HEK293T (cell line): Measurements from ENCODE around the gene TNK1.

Source experiments
- ARNT ChIP-seq: fragments of 450-650 bp; IDR thresholded peaks from 2 replicates; pipeline ENCODE4 v1.6.1; 2017; ENCODE audit warnings: mild to moderate bottlenecking
- BHLHE40 ChIP-seq: fragments of 450-650 bp; IDR thresholded peaks from 2 replicates; pipeline ENCODE4 v1.6.1; 2016; ENCODE audit warnings: mild to moderate bottlenecking, moderate library complexity, borderline replicate concordance
- CTBP1 ChIP-seq: fragments of 450-650 bp; IDR thresholded peaks from 2 replicates; pipeline ENCODE4 v1.6.1; 2016; ENCODE audit warnings: borderline replicate concordance
- ELF4 ChIP-seq: fragments of 450-650 bp; IDR thresholded peaks from 2 replicates; pipeline ENCODE4 v1.6.1; 2017; ENCODE audit warnings: antibody characterized with exemption
- FOXA1 ChIP-seq: fragments of 450-650 bp; IDR thresholded peaks from 2 replicates; pipeline ENCODE4 v1.6.1; 2016; ENCODE audit warnings: mild to moderate bottlenecking
- NFRKB ChIP-seq: fragments of 450-650 bp; IDR thresholded peaks from 2 replicates; pipeline ENCODE4 v1.6.1; 2016; ENCODE audit warnings: mild to moderate bottlenecking, moderate library complexity
- SP1 ChIP-seq: fragments of 450-650 bp; IDR thresholded peaks from 2 replicates; pipeline ENCODE4 v1.6.1; 2017
- TARDBP ChIP-seq: fragments of 450-650 bp; IDR thresholded peaks from 2 replicates; pipeline ENCODE4 v1.6.1; 2016
- TF ChIP-seq, protein P1 (sequence below): fragments of 450-650 bp; IDR thresholded peaks from 2 replicates; pipeline ENCODE4 v1.6.1; 2016

DNA sequence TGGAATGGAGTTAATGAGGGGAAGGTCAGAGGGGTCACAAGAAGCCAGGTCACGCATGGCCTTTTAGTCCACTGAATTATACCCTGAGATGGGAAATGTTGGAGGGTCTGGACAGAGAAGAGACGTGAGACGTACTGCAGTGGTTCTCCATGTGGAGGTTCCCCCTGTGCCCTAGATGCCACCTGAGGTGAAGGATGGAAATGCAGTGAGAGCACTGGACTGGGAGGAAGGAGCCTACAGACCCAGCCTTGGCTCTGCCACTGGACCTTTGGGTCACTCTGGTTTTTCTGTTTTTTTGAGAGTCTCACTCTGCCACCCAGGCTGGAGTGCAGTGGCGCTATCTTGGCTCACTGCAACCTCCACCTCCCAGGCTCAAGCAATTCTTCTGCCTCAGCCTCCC is 15.3 kb downstream of the TNK1 start:
- TF ChIP-seq BHLHE40 (no peak), ELF4 (no peak), ARNT (no peak), FOXA1 (no peak), TARDBP (no peak), SP1 (no peak), NFRKB (no peak), CTBP1 (no peak)
- TF ChIP-seq, protein P1, sequence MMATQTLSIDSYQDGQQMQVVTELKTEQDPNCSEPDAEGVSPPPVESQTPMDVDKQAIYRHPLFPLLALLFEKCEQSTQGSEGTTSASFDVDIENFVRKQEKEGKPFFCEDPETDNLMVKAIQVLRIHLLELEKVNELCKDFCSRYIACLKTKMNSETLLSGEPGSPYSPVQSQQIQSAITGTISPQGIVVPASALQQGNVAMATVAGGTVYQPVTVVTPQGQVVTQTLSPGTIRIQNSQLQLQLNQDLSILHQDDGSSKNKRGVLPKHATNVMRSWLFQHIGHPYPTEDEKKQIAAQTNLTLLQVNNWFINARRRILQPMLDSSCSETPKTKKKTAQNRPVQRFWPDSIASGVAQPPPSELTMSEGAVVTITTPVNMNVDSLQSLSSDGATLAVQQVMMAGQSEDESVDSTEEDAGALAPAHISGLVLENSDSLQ, result no peak
